ENCODE measurements around the gene EPRS1.
"Not testable (repeated sequence)": the region's sequence is repeated elsewhere in the genome, so short reads cannot be mapped to it uniquely, and the experiment has no call there.

Gene EPRS1

GRCh38 chr1:220037810-220038209 is 8.5 kb downstream of the EPRS1 start:
- not testable (repeated sequence) for DNase-seq

- DNase-seq = no peak
Observed at GRCh38 chr1:220032911-220033310, 13.4 kb downstream of the EPRS1 start.

GRCh38 chr1:220031287-220031686 is 15.0 kb downstream of the EPRS1 start:
- no peak for DNase-seq

- DNase-seq = peak; percentile 76
Observed at GRCh38 chr1:220028346-220028895, 17.9 kb downstream of the EPRS1 start.

GRCh38 chr1:220019071-220019470 is 27.2 kb downstream of the EPRS1 start:
- no peak for DNase-seq

- no peak for DNase-seq
Observed at GRCh38 chr1:220013497-220013896, 32.8 kb downstream of the EPRS1 start.

- DNase-seq = no peak
Observed at GRCh38 chr1:220012259-220012658, 34.0 kb downstream of the EPRS1 start.

GRCh38 chr1:220011620-220012019 is 34.7 kb downstream of the EPRS1 start:
- DNase-seq = no peak

GRCh38 chr1:220007438-220007837 is 38.9 kb downstream of the EPRS1 start:
- no peak for DNase-seq

GRCh38 chr1:220005489-220005888 is 40.8 kb downstream of the EPRS1 start:
- no peak for DNase-seq

GRCh38 chr1:220003610-220004299 is 42.5 kb downstream of the EPRS1 start:
- no peak for DNase-seq

GRCh38 chr1:220003015-220003414 is 43.3 kb downstream of the EPRS1 start:
- DNase-seq = no peak

- DNase-seq = no peak
Observed at GRCh38 chr1:220001095-220001501, 45.2 kb downstream of the EPRS1 start.

GRCh38 chr1:219999821-220000220 is 46.5 kb downstream of the EPRS1 start:
- no peak for DNase-seq

Measured in NCI-H446 treated with DMSO at 0.1 percent for 48 hours (cell line).